Common myeloid progenitor, CD34-positive (primary cell): Measurements from ENCODE around the gene ABHD18.
"Not testable (repeated sequence)": the region's sequence is repeated elsewhere in the genome, so short reads cannot be mapped to it uniquely, and the experiment has no call there.

Source experiments
- CTCF ChIA-PET: fragments of 350-600 bp; sonication (Branson Sonifier 250); formaldehyde crosslinking; loops from one replicate; lab custom pipeline; 2021; ENCODE audit warnings: antibody characterized with exemption; lab: Charles Lee
- POLR2A ChIA-PET: fragments of 350-600 bp; sonication (Branson Sonifier 250); formaldehyde crosslinking; loops from one replicate; lab custom pipeline; 2021; ENCODE audit warnings: antibody characterized with exemption; lab: Charles Lee
- DNase-seq, 3 donors: peaks; one replicate each; pipeline versions ENCODE4 v3.0.0 to v3.0.0-alpha.2; 2013
- H3K27ac ChIP-seq, 2 experiments: 1 replicate in 1 of 2; 2 replicates in 1 of 2; pipeline ENCODE4 v1.7.0; 2013; ENCODE audit warnings: inconsistent platforms in 2 of 2, low read length in 2 of 2, mild to moderate bottlenecking in 2 of 2, low read depth in 1 of 2, moderate library complexity in 1 of 2; ENCODE audit not compliant: severe bottlenecking in 2 of 2, insufficient read depth in 1 of 2, poor library complexity in 1 of 2
- H3K27me3 ChIP-seq, 5 experiments: replicated peaks in 2 of 5; 1 replicate in 3 of 5; 2 replicates in 2 of 5; pipeline versions ENCODE4 v1.6.1 to v1.7.0; 2013; ENCODE audit warnings: low read length in 4 of 5, mild to moderate bottlenecking in 2 of 5, moderate library complexity in 2 of 5, inconsistent platforms in 1 of 5; ENCODE audit not compliant: insufficient read depth in 5 of 5, control insufficient read depth in 4 of 5
- H3K36me3 ChIP-seq, 4 experiments: 1 replicate in 2 of 4; 2 replicates in 2 of 4; pipeline versions ENCODE4 v1.6.1 to v1.7.0; 2013; ENCODE audit warnings: low read length in 3 of 4, control low read depth in 1 of 4, mild to moderate bottlenecking in 1 of 4; ENCODE audit not compliant: control insufficient read depth in 4 of 4, insufficient read depth in 4 of 4
- H3K4me1 ChIP-seq, 4 experiments: 1 replicate in 3 of 4; 2 replicates in 1 of 4; pipeline versions ENCODE4 v1.6.1 to v1.7.1; 2013; ENCODE audit warnings: low read length in 3 of 4, mild to moderate bottlenecking in 3 of 4, control low read depth in 1 of 4, inconsistent platforms in 1 of 4, moderate library complexity in 1 of 4; ENCODE audit not compliant: control insufficient read depth in 4 of 4, insufficient read depth in 4 of 4; ENCODE audit errors: control extremely low read depth in 1 of 4
- H3K4me3 ChIP-seq, 7 experiments: 1 replicate in 4 of 7; 2 replicates in 3 of 7; pipeline versions ENCODE4 v1.5.1 to v1.7.0; 2013; ENCODE audit warnings: mild to moderate bottlenecking in 7 of 7, low read length in 6 of 7, moderate library complexity in 6 of 7, inconsistent platforms in 2 of 7, low read depth in 2 of 7, control low read depth in 1 of 7; ENCODE audit not compliant: insufficient read depth in 4 of 7, control insufficient read depth in 1 of 7; ENCODE audit errors: extremely low read depth in 1 of 7
- H3K9me3 ChIP-seq, 5 experiments: 1 replicate in 4 of 5; 2 replicates in 1 of 5; pipeline versions ENCODE4 v1.6.1 to v1.7.1; 2013; ENCODE audit warnings: low read length in 4 of 5, mild to moderate bottlenecking in 2 of 5, inconsistent platforms in 1 of 5, low read depth in 1 of 5, moderate library complexity in 1 of 5; ENCODE audit not compliant: control insufficient read depth in 4 of 5, insufficient read depth in 2 of 5; ENCODE audit errors: control extremely low read depth in 1 of 5
- WGBS: methylation state at CpG from one replicate; pipeline ENCODE4 v1.1.5; 2013; ENCODE audit not compliant: insufficient coverage; 5-methylcytosine and 5-hydroxymethylcytosine counted together

ABHD18 gene

DNA sequence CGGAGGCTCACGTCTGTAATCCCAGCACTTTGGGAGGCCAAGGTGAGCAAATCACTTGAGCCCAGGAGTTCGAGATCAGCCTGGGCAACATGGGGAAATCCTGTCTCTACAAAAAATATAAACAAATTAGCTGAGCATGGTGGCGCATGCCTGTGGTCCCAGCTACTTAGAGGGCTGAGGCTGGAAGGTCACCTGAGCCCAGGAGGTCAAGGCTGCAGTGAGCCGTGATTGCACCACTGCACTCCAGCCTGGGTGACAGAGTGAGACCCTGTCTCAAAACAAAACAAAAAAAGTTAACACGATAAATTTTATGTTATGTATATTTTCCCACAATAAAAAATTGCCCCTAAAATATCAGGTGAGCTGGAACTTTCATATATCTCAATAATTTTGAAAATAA lies 33.4 kb upstream of the ABHD18 start:
- H3K27ac ChIP-seq, DNase-seq, POLR2A ChIA-PET, H3K4me3 ChIP-seq, H3K4me1 ChIP-seq, H3K9me3 ChIP-seq, CTCF ChIA-PET, H3K27me3 ChIP-seq: not testable (repeated sequence)
- H3K36me3 ChIP-seq, result peaks cover 0 to 15% (median 7%) of the 10 kb centered on the region in 4 experiments
- WGBS, result 89% methylated on average over 1 of the region's 6 CpGs

DNA sequence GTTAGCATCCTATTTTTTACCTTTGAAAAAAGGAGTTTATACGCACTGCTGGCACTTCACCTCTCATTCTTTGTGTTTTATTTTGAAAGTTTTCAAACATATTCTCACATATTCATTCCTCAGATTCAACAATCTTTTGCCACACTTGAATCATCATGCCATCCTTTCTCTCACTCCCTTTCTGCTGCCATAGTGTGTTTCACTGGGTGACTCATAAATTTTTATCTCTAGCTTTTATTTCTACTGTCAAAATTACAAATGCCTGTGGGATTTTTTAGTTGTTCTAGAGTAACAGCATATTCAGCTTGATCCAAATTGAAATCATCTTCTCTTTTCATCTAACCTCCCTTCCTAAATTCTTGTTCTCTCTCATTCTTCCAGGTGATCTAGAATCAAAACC lies 28.2 kb upstream of the ABHD18 start:
- no peak overlapping the region for H3K4me3 ChIP-seq
- no peaks in the 10 kb centered on the region for H3K9me3 ChIP-seq
- no peak for DNase-seq
- H3K27ac ChIP-seq, result no peak overlapping the region
- no peaks in the 10 kb centered on the region for H3K4me1 ChIP-seq
- no peaks in the 10 kb centered on the region for H3K27me3 ChIP-seq
- CTCF ChIA-PET, result interaction anchor here (1.5 kb wide), 1 partner anchor 8 kb away, joined by 3 read pairs; no protein-coding TSS in a partner anchor
- 100% methylated on average over 1 of the region's 1 CpG for WGBS
- peaks cover 4 to 10% (median 8%) of the 10 kb centered on the region in 4 experiments for H3K36me3 ChIP-seq
- POLR2A ChIA-PET, result no interaction called here

DNA sequence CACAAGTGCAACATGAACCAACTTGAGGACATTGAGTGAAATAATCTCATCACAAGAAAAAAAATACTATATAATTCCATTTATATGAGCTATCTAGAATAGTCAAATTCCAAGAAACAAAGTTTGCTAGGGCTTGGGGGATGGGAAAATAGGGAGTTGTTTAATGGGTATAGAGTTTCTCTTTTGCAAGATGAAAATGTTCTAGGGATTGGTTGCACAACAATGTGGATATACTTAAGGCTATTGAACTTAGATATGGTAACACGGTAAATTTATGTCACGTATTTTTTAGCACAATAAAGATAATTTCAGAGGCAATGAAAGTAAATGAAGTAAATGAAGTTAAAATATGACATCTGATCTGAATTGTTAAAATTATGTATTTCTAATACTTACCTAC lies 8.1 kb upstream of the ABHD18 start:
- ChIA-PET CTCF (no interaction called here), POLR2A (no interaction called here)
- no CpG with 5 or more reads among the region's 2 CpGs for WGBS
- no peak for DNase-seq
- H3K27ac ChIP-seq, result no peak overlapping the region
- peaks cover 2 to 8% (median 7%) of the 10 kb centered on the region in 4 experiments for H3K36me3 ChIP-seq
- no peaks in the 10 kb centered on the region for H3K27me3 ChIP-seq
- no peaks in the 10 kb centered on the region for H3K9me3 ChIP-seq
- no peak overlapping the region for H3K4me3 ChIP-seq
- no peaks in the 10 kb centered on the region for H3K4me1 ChIP-seq

DNA sequence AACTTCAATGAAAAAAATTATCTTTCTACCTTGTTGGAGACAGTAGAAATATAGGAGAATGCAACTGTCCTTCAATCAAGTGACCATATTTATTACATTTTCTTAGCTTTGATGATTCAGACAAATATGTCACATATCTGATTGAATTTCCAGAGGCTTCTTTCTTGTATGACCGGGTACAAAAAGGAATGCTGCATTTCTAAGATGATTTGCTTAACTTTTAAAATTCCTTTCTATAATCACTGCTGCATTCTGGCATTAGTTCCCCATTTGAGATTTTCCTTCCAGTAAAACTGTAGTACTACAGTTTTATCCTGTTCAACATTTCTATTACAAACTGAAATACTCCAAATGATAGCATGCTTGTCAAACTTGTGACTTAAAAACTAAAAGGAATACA lies 5.4 kb upstream of the ABHD18 start:
- DNase-seq, result no peak
- H3K27ac ChIP-seq, result no peak overlapping the region
- H3K36me3 ChIP-seq, result peaks cover 3 to 9% (median 6%) of the 10 kb centered on the region in 4 experiments
- ChIA-PET CTCF (no interaction called here), POLR2A (no interaction called here)
- no peaks in the 10 kb centered on the region for H3K4me1 ChIP-seq
- no CpG with 5 or more reads among the region's 1 CpG for WGBS
- no peak overlapping the region for H3K4me3 ChIP-seq
- H3K27me3 ChIP-seq, result no peaks in the 10 kb centered on the region
- H3K9me3 ChIP-seq, result no peaks in the 10 kb centered on the region

DNA sequence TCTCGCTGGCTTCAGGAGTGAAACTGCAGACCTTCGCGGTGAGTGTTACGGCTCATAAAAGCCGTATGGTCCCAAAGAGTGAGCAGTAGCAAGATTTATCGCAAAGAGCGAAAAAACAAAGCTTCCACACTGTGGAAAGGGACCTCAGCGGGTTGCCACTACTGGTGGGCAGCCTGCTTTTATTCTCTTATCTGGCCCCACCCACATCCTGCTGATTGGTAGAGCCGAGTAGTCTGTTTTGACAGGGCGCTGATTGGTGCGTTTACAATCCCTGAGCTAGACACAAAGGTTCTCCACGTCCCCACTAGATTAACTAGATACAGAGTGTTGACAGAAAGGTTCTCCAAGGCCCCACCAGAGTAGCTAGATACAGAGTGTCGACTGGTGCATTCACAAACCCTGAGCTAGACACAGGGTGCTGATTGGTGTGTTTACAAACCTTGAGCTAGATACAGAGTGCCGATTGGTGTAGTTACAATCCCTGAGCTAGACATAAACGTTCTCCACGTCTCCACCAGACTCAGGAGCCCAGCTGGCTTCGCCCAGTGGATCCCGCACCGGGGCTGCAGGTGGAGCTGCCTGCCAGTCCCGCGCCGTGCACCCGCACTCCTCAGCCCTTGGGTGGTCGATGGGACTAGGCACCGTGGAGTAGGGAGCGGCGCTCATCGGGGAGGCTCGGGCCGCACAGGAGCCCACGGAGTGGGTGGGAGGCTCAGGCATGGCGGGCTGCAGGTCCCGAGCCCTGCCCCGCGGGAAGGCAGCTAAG lies 1.4 kb upstream of the ABHD18 start:
- CTCF ChIA-PET, result interaction anchor here (1.4 to 2.3 kb wide), 3 partner anchors 11 to 82 kb away, joined by 5 to 6 read pairs (median 5); no protein-coding TSS in a partner anchor
- POLR2A ChIA-PET, result interaction anchor here (3.4 kb wide), 1 partner anchor 97 kb away, joined by 22 read pairs; the partner anchor contains the start of gene LARP1B
- H3K4me3 ChIP-seq, result peak overlapping the region; percentile 23 to 100 (median 95)
- peak in 1 of 3 donors; percentile 31 for DNase-seq
- WGBS, result 100% methylated on average over 7 of the region's 35 CpGs
- H3K4me1 ChIP-seq, result peaks cover 4 to 19% (median 7%) of the 10 kb centered on the region in 4 experiments
- not testable (repeated sequence) for H3K36me3 ChIP-seq, H3K9me3 ChIP-seq, H3K27me3 ChIP-seq
- peak overlapping the region in 1 of 2 experiments; percentile 92 for H3K27ac ChIP-seq

DNA sequence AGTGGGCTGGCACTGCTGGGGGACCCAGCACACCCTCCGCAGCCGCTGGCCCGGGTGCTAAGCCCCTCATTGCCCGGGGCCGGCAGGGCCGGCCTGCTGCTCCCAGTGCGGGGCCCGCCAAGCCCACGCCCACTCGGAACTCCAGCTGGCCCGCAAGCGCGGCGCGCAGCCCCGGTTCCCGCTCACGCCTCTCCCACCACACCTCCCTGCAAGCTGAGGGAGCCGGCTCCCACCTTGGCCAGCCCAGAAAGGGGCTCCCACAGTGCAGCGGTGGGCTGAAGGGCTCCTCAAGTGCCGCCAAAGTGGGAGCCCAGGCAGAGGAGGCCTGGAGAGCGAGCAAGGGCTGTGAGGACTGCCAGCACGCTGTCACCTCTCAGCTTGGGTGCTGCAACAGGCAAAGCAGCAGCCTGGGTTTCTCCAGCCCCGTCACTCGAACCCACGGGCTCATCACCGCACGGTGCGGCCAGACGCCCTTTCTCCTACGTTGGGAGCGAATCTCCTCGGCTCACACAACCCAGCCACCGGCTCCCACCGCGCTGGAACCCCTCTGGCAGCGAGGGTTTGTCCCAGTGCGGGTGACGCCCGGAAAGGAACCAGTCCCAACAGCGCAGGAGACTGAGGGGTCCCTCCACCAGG lies 662 bp upstream of the ABHD18 start:
- not testable (repeated sequence) for H3K27me3 ChIP-seq, H3K36me3 ChIP-seq, DNase-seq, H3K9me3 ChIP-seq
- POLR2A ChIA-PET, result interaction anchor here (0.7 to 3.4 kb wide), 4 partner anchors 9 to 96 kb away, joined by 3 to 22 read pairs (median 3); partner anchors contain the start of gene LARP1B
- Histone ChIP-seq H3K27ac (peak overlapping the region; percentile 92 to 93), H3K4me1 (peaks cover 4 to 19% (median 7%) of the 10 kb centered on the region in 4 experiments), H3K4me3 (peak overlapping the region; percentile 77 to 100 (median 97))
- 0% methylated on average over 28 of the region's 41 CpGs for WGBS
- CTCF ChIA-PET, result interaction anchor here (0.7 to 2.3 kb wide), 4 partner anchors 11 to 82 kb away, joined by 3 to 6 read pairs (median 4); no protein-coding TSS in a partner anchor
